Measurements from ENCODE around the gene KRTAP9-7. TPM values are rescaled to one million over a fixed set of nuclear protein-coding genes. Genes with fewer than 3 reads are reported as not detected.
A peak's percentile ranks its signal among the peaks of the same experiment; 100 is the strongest.

The KRTAP9-7 gene
- total RNA-seq, 4 donors from 2014 or later = not detected

- DNase-seq = no peak
- Histone ChIP-seq H3K4me1 (no peaks in the 10 kb centered on the region), H3K9me3 (peaks cover 0 to 7% of the 10 kb centered on the region in 2 donors), H3K36me3 (no peaks in the 10 kb centered on the region), H3K4me3 (no peak overlapping the region), H3K27ac (no peak overlapping the region), H3K27me3 (no peaks in the 10 kb centered on the region)
- intact Hi-C loops (cut with DNase I; ENCODE audit: low total_unique reads) = no loop called here
- peak; percentile 55 to 72 (median 60) for TF ChIP-seq CTCF (IDR thresholded peaks at IDR 0.05)
- TF ChIP-seq POLR2A (IDR thresholded peaks at IDR 0.05) = no peak
These were observed 46.8 kb downstream of the KRTAP9-7 start for GRCh38 chr17:41322094-41322902.

- intact Hi-C loops (cut with DNase I; ENCODE audit: low total_unique reads) = no loop called here
- Histone ChIP-seq H3K4me3 (no peak overlapping the region), H3K4me1 (no peaks in the 10 kb centered on the region), H3K36me3 (no peaks in the 10 kb centered on the region), H3K27me3 (no peaks in the 10 kb centered on the region), H3K27ac (no peak overlapping the region), H3K9me3 (peaks cover 0 to 7% of the 10 kb centered on the region in 2 donors)
- TF ChIP-seq POLR2A (IDR thresholded peaks at IDR 0.05) = no peak
- no peak for TF ChIP-seq CTCF (IDR thresholded peaks at IDR 0.05)
- DNase-seq = no peak
These were observed 47.7 kb downstream of the KRTAP9-7 start for GRCh38 chr17:41322903-41323895.

- H3K27ac ChIP-seq = no peak overlapping the region
- no peak overlapping the region for H3K4me3 ChIP-seq
- TF ChIP-seq POLR2A (IDR thresholded peaks at IDR 0.05) = no peak
- TF ChIP-seq CTCF (IDR thresholded peaks at IDR 0.05) = peak in 1 of 4 experiments; percentile 13
- no peaks in the 10 kb centered on the region for H3K27me3 ChIP-seq
- DNase-seq = no peak
- no peaks in the 10 kb centered on the region for H3K36me3 ChIP-seq
- H3K4me1 ChIP-seq = no peaks in the 10 kb centered on the region
- peaks cover 0 to 4% of the 10 kb centered on the region in 2 donors for H3K9me3 ChIP-seq
- intact Hi-C loops (cut with DNase I; ENCODE audit: low total_unique reads) = no loop called here
These were observed 48.9 kb downstream of the KRTAP9-7 start for GRCh38 chr17:41324180-41325075.

- Histone ChIP-seq H3K4me3 (no peak overlapping the region), H3K9me3 (no peaks in the 10 kb centered on the region), H3K27ac (no peak overlapping the region), H3K36me3 (no peaks in the 10 kb centered on the region), H3K27me3 (no peaks in the 10 kb centered on the region), H3K4me1 (no peaks in the 10 kb centered on the region)
- TF ChIP-seq POLR2A (IDR thresholded peaks at IDR 0.05) (no peak), CTCF (IDR thresholded peaks at IDR 0.05) (no peak)
- no peak for DNase-seq
- intact Hi-C loops (cut with DNase I; ENCODE audit: low total_unique reads) = no loop called here
These were observed 49.6 kb downstream of the KRTAP9-7 start for GRCh38 chr17:41325126-41325525.

Data from uterus (tissue), 4 donors.